HEK293T (cell line): Measurements from ENCODE around the gene HES7.

Experiments
- FOXK2 ChIP-seq: fragments of 450-650 bp; IDR thresholded peaks from 2 replicates; pipeline ENCODE4 v1.6.1; 2016; ENCODE audit warnings: mild to moderate bottlenecking
- SP1 ChIP-seq: fragments of 450-650 bp; IDR thresholded peaks from 2 replicates; pipeline ENCODE4 v1.6.1; 2017
- SUZ12 ChIP-seq: fragments of 450-650 bp; IDR thresholded peaks from 2 replicates; pipeline ENCODE4 v1.6.1; 2016; ENCODE audit warnings: mild to moderate bottlenecking
- TARDBP ChIP-seq: fragments of 450-650 bp; IDR thresholded peaks from 2 replicates; pipeline ENCODE4 v1.6.1; 2016
- ZNF384 ChIP-seq: fragments of 450-650 bp; IDR thresholded peaks from 2 replicates; pipeline ENCODE4 v1.6.1; 2016

GRCh38 chr17:8148560-8148959, 24.7 kb upstream of the HES7 start:
- no peak for TF ChIP-seq SUZ12
- no peak for TF ChIP-seq SP1
- TF ChIP-seq FOXK2 = no peak
- no peak for TF ChIP-seq ZNF384
- no peak for TF ChIP-seq TARDBP
